ENCODE data around the gene RABEP1.
"Not testable (repeated sequence)": the region's sequence is repeated elsewhere in the genome, so short reads cannot be mapped to it uniquely, and the experiment has no call there.

The RABEP1 gene

GRCh38 chr17:5424909-5425308, 142.8 kb downstream of the RABEP1 start:
- no peak for DNase-seq

- no peak for DNase-seq
Measured at GRCh38 chr17:5425826-5426225, 143.7 kb downstream of the RABEP1 start.

- no peak for DNase-seq
Measured at GRCh38 chr17:5429191-5429887, 147.3 kb downstream of the RABEP1 start.

GRCh38 chr17:5430413-5430999, 148.4 kb downstream of the RABEP1 start:
- DNase-seq: no peak

GRCh38 chr17:5431234-5431633, 149.2 kb downstream of the RABEP1 start:
- DNase-seq: not testable (repeated sequence)

GRCh38 chr17:5431949-5432556, 150.0 kb downstream of the RABEP1 start:
- no peak for DNase-seq

GRCh38 chr17:5434984-5435383, 152.9 kb downstream of the RABEP1 start:
- DNase-seq: no peak

All from activated CD4-positive, alpha-beta T cell treated with anti-CD3 and anti-CD28 coated beads, Interleukin-2, amount 50 U/mL, for 16 hours (primary cell).